NCI-H524 (cell line): ENCODE results near the gene MYO18B.

ENCODE experiments used
- DNase-seq, 2 experiments: peaks; one replicate each; lab custom pipeline; 2025; lab: John Stamatoyannopoulos, UW

The MYO18B gene

DNA sequence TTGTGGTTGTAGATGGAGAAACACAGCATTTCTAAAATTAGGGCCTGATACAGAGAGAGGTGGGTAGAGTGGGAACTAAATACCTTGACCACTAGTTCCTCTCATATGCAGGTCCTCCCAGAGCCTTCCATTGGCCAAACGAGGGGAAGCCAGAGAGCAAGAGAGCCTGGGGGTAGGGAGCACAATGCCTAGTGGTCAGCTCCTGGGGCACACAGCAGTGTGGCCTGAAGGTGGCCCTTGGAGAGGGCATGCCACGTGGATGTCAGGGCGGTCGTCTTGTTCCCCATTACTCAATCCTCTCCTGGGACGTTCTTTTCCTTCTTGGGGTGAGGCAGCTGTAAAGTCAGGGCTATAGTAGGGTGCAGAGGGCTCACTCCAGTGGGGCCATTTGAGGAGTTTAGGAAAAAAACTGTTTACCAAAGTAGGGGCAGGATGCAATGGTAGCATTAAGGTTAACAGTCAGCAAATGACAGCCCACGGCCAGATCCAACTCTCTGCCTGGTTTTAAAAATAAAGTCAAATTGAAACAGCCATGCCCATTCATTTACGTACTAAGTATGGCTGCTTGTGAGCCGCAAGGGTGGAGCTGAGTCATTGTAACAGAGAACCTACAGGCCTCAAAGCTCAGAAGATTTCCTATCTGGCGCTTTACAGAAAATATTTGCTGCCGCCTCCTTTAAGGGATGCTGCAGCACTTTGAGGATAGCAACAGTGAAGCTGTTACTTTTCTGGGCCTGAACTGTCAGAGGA, 7.6 kb downstream of the MYO18B start:
- no peak for DNase-seq

DNA sequence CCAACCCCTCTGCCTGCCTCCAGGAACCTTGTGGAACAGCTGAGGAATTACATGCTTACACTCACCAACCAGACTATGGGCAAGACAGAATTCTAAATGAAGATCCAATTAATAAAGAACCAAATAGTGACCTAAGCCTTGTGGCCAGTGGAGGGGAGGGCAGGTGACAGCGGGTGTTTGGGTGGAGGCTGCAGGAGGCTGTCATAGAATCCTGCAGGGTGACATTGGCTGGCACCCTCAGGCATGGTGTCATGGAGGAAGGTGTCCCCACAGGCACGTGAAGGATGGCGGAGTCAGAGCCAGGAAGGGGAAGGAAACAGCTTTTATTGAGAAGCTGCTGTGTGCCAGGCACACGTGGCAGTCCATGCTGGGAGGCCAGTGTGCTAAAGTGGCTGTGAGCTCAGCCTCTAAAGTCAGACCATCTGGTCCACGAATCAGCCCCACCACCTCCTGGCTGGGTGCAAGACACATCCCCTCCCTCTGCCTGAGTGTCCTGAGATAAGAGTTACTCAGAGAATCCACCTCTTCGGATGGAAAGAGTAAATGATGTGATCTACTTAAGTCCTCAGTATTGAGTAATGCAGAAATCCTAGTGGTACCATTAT, 8.7 kb downstream of the MYO18B start:
- DNase-seq = peak; percentile 32 to 78

GRCh38 chr22:25751174-25751581, 9.2 kb downstream of the MYO18B start:
- DNase-seq = no peak

DNA sequence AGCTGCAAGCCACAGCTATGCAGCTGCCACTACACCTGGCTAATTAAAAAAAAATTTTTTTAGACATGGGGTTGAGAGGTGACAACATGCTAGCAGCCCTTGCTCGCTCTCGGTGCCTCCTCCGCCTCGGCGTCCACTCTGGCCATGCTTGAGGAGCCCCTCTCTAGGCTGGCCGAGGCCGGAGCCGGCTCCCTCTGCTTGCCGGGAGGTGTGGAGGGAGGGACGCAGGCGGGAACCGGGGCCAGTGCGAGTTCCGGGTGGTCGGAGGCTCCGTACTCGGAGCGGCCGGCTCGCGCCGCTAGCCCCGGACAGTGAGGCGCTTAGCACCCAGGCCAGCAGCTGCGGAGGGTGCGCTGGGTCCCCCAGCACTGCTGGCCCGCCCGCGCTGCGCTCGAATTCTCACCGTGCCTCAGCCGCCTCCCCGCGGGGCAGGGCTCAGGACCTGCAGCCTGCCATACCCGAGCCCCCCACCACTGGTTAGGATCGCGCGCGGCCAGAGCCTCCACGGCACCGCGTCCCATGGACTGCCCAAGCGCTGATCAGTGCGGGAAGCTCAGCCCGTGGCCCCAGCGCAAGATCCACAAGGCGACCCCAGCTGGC, 10.7 kb downstream of the MYO18B start:
- DNase-seq = no peak

DNA sequence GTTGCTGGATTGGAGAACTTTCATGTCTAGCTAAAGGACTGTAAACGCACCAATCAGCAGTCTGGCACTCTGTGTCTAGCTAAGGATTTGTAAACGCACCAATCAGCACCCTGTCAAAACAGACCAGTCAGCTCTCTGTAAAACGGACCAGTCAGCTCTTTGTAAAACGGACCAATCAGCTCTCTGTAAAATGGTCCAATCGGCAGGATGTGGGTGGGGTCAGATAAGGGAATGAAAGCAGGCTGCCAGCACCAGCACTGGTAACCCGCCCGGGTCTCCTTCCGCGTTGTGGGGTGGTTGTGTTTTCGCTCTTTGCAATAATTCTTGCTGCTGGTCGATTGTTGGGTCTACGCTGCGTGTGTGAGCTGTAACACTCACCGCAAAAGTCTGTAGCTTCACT, 11.3 kb downstream of the MYO18B start:
- no peak for DNase-seq

DNA sequence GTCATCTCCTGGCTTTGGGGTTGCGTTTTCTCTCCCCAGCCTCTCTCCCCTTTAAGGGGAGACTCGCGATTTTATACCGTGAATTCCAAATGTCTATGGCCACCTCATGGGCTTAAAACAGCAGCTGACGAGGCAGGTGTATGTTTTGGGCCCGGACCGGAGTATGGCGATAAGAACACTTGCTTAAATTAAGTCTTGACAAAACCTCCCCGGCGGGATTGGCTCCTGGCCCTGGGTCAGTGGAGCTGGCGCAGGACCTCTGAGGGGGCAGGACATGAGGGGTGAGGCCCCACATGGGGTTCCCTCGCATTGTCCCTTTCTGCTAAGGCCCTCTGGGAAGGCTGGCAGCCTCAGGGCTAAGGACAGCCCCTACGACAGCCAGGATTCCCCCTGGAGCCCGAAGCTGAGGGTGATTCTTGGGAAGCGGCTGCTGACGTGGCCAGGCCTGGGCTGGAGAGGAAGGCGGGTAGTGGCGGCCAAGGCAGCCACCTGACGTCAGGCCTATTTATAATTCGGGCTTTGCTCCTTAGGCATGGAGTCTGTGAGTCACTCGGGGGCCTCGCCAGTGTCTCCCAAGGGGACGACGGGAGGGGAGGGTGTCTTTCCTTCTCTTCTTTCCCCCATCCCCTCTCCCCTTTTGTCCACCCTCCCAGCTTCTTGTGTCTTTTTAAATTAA, 12.7 kb downstream of the MYO18B start:
- no peak for DNase-seq

GRCh38 chr22:25757686-25758085, 15.7 kb downstream of the MYO18B start:
- no peak for DNase-seq

DNA sequence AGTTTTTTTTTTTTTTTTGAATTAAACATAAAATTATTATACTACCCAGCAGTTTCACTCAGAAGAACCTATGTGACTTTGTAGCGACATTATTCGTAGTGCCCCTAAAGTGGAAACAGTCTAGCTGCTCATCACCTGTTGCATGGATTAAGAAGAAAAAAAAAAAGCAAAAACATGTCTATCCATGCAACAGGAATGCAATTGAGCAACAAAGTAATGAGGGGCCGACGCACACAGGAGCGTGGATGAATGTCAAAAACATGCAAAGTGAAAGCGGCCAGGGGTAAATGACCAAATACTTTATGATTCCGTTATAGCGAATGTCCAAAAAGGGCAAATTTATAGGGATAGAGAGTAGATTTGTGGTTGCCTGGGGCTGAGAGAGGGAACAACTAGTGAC, 16.3 kb downstream of the MYO18B start:
- no peak for DNase-seq

DNA sequence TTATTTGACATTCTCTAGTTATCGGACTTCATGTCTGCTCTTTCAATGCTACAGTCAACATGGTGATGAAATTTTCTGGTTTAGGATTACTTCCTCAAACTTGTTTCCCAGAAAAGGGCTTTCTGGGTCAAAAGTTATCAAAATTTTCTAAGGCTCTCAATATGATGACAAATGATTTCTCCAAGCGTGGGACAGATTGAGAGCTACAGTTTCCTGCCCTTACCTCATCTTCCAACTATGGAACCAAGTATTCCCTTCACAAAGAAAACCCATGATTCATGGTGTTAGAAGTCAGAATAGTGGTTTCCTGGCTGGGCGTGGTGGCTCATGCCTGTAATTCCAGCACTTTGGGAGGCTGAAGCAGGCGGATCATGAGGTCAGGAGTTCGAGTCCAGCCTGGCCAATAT, 17.8 kb downstream of the MYO18B start:
- no peak for DNase-seq

DNA sequence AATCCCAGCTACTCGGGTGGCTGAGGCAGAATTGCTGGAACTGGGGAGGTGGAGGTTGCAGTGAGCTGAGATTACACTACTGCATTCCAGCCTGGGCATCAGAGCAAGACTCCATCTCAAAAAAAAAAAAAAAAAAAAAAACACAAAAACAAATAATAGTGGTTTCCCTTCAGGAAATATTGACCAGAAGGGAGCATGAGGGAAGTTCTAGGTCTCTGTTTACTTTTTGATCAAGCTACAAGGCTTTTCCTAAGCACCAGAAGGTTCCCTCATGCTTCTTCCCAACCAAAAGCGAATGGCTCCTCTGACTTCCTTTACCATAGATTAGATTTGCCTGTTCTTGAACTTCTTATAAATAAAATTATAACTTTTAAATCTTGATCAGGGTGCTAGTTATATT, 18.3 kb downstream of the MYO18B start:
- no peak for DNase-seq

- DNase-seq = no peak
These were observed 19.0 kb downstream of the MYO18B start for GRCh38 chr22:25760848-25761595.

DNA sequence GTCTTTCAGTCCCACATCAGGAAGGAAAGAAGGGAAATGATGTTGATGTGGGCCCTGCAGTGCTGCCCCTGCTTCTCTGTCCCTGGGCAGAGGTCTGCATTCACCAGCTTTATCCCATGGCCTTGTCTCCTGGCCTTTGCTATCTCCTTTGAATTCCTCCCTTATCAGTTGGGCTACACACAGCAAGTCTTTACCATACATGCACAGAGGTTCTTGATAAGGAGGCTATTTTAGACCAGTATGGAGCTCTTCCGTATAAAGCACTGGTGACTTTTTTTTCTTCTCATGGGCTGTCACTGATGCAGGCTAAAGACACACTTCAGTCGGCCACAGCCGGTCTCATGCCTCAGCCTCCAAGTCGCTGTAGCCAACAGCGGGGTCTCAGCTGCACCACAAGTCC, 20.2 kb downstream of the MYO18B start:
- DNase-seq = no peak

DNA sequence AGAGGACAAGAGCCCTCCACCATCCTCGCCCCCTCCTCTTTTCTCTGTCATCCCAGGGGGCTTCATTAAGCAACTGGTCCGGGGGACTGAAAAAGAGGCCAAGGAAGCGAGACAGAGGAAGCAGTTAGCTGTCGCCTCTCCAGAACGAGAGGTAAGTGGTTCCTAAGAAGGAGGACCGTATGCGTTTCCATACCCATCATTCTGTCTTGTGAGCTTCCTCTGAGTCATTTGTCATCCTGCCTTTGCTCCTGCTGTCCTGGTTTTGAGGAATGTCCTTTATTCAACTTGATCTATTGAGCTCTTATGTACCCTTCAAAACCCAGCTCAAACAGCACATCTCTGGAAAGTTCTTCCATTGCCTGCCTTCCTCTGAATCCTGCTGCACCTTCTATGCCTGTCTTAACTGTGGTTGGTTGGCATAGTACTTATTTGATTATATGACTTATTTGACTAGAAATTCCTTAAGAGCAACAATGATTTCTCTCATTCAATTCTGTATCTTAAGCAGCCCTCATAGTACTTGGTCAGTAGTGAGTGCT, 21.3 kb downstream of the MYO18B start:
- DNase-seq = no peak

DNA sequence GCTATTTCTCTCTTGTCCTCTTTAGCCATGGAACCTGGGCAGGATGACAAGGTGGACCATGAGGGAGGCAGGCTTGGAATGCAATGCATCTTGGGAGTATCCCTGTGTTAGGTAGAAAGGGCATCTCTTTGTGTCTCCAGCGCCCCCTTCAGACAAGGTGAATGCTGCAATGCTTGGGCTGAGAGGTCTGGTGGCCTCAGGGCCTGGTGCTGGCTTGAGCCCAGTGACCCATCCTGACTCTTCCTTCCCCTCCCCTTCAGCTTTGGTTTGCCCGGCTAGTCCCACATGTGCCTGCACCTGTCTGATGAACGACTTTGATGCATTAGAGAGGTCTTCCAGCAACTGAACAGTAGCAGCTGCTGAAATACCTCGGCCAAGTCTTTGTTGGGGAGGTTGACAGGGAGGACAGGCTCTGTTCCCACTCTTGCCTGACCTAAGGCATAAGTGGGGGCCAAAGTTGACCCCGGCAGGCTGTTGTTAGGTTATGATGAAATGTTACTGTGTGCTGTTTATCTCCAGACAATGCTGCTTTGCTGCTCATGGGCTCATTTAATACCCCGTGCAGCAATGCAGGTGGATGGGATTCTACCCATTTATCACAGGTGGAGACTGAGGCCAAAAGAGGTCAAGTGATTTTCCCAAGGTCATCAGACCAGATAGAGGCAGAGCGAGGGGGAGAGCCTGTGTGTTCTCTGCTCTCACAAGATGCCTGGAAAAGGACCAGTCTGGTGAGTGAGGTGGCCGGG, 22.5 kb downstream of the MYO18B start:
- DNase-seq = no peak

GRCh38 chr22:25765016-25765367, 23.0 kb downstream of the MYO18B start:
- no peak for DNase-seq

DNA sequence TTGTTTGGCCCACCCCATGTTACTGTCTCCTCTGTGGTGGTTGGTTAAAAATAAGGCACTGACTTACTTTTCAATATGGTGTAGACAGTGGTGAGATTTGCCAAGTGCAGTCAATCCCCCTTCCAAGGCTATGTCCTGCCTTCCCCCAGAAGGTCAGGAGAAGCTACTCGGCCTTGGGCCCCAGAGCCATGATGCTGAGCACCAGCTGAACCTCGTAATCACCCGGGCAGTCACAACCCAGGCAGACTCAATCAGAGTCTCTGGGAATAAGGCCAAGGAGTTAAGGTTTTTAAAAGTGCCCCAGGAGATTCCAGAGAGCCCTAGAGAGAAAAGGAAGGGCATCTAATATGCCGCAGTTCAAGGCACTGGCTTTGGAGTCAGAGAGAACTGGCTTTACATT, 23.8 kb downstream of the MYO18B start:
- DNase-seq = no peak

DNA sequence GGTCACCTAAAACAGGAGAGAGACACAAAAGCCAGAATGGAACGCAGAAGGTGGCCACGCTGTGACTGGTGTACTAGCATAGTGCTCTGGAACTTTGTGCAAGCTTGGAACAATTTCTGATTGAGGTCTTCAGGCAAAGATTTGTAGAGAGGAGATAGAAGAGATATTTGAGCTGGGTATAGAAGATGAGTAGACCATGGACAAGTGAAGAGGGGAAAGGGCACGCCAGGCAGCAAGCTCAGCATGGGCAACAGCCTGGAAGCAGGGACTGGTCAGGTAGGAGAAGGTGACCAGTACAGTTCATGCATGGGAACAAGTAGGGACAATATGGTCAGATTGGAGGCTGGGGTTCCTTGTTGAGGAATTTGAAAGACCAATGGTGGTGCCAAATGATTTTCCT, 24.4 kb downstream of the MYO18B start:
- no peak for DNase-seq

DNA sequence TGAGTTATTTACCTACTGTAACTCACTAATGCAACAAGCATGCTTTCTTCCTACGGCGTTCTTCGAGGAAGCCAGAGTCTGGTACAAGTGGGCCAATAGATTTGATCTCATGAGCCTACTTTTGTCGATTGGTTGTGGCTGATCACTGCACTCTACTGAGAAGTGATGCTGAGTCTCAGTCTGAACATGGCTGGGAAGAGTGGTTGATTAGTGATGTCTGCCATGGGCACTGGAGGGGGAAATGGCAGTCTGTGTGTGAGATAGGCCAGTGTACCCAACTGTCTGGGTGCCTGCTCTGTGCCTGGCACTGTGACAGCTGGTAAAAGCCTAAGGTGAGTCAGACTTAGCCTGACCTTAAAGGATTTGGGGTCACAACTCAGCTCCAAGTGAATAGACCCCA, 28.3 kb downstream of the MYO18B start:
- no peak for DNase-seq

GRCh38 chr22:25772288-25772687, 30.3 kb downstream of the MYO18B start:
- DNase-seq = no peak

- peak in 1 of 2 experiments; percentile 53 for DNase-seq
These were observed 32.6 kb downstream of the MYO18B start for GRCh38 chr22:25774575-25775026.

DNA sequence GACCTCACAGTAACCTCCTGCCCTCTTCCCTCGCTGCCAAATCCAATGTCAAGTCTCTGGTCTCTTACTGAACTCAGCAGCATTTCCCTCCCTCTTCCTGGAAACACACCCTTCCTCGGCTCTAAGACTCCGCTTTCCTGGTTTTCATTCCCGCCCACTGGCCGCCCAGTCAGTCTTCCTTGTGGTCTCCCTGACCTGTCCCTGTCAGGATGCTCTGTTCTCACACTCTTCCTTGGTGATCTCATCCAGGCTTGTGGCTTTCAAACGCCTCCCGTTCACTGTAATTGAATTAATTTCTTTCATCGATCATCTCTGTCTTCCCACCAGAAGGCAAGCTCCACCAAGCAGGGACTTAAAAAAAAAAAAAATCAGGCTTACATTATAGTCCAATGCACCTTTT, 33.5 kb downstream of the MYO18B start:
- no peak for DNase-seq
